GM18508 (cell line): ENCODE results near the gene SYNRG.
"Not testable (repeated sequence)": the region's sequence is repeated elsewhere in the genome, so short reads cannot be mapped to it uniquely, and the experiment has no call there.

ENCODE experiments used
- ATAC-seq: cut with Tn5 transposase; IDR thresholded peaks from one replicate; pipeline ENCODE4 v1.9.1; 2021; ENCODE audit warnings: moderate number of reproducible peaks; ENCODE audit not compliant: insufficient read depth, unreplicated experiment

SYNRG gene

GRCh38 chr17:37511642-37512041 lies 97.6 kb downstream of the SYNRG start:
- ATAC-seq = not testable (repeated sequence)

GRCh38 chr17:37510056-37510455 lies 99.2 kb downstream of the SYNRG start:
- no peak for ATAC-seq

GRCh38 chr17:37507111-37507510 lies 102.1 kb downstream of the SYNRG start:
- ATAC-seq = no peak

GRCh38 chr17:37506678-37507077 lies 102.5 kb downstream of the SYNRG start:
- ATAC-seq = no peak

- no peak for ATAC-seq
Observed at GRCh38 chr17:37505333-37505732, 103.9 kb downstream of the SYNRG start.

- no peak for ATAC-seq
Observed at GRCh38 chr17:37503148-37503547, 106.1 kb downstream of the SYNRG start.

GRCh38 chr17:37502009-37502936 lies 106.9 kb downstream of the SYNRG start:
- no peak for ATAC-seq

- no peak for ATAC-seq
Observed at GRCh38 chr17:37500378-37500777, 108.8 kb downstream of the SYNRG start.

GRCh38 chr17:37494971-37495370 lies 114.2 kb downstream of the SYNRG start:
- no peak for ATAC-seq

- no peak for ATAC-seq
Observed at GRCh38 chr17:37494401-37494831, 114.8 kb downstream of the SYNRG start.

- ATAC-seq = no peak
Observed at GRCh38 chr17:37493249-37494027, 115.8 kb downstream of the SYNRG start.

- no peak for ATAC-seq
Observed at GRCh38 chr17:37492167-37492566, 117.1 kb downstream of the SYNRG start.

GRCh38 chr17:37490638-37491614 lies 118.3 kb downstream of the SYNRG start:
- no peak for ATAC-seq

- ATAC-seq = no peak
Observed at GRCh38 chr17:37490022-37490587, 119.1 kb downstream of the SYNRG start.

GRCh38 chr17:37489197-37490001 lies 119.8 kb downstream of the SYNRG start, which contains the start of gene DUSP14:
TSS of gene DUSP14 (plus strand) at chr17:37489891. CDS start at chr17:37512273, 22,382 bp downstream.
- no peak for ATAC-seq

- no peak for ATAC-seq
Observed at GRCh38 chr17:37488607-37489196, 120.5 kb downstream of the SYNRG start.

GRCh38 chr17:37488009-37488604 lies 121.1 kb downstream of the SYNRG start:
- ATAC-seq = no peak

GRCh38 chr17:37485938-37486570 lies 123.2 kb downstream of the SYNRG start:
- ATAC-seq = no peak
